Left lung (tissue), 10 donors: ENCODE measurements around the gene SLFN5. TPM values are rescaled to one million over a fixed set of nuclear protein-coding genes. Genes with fewer than 3 reads are reported as not detected.
A peak's percentile ranks its signal among the peaks of the same experiment; 100 is the strongest.

ENCODE experiments used
- ATAC-seq: fragments of 200-7000 bp; cut with Tn5 transposase; one replicate; pipeline ENCODE4 v1.9.1; 2020; ENCODE audit warnings: moderate library complexity
- DNase-seq, 4 donors: peaks; one replicate each; pipeline ENCODE4 v3.0.0-alpha.2; 2013 to 2020
- H3K27ac ChIP-seq, 2 donors: fragments of 200-600 bp; sonication (generic) in 1 of 2; one replicate each; pipeline versions ENCODE4 v1.5.0 to v1.8.0; 2020 to 2021
- H3K27me3 ChIP-seq, 2 donors: fragments of 200-600 bp; sonication (generic) in 1 of 2; one replicate each; pipeline versions ENCODE4 v1.5.0 to v1.8.0; 2020 to 2021
- H3K36me3 ChIP-seq, 2 donors: fragments of 200-600 bp; sonication (generic) in 1 of 2; one replicate each; pipeline versions ENCODE4 v1.5.0 to v1.8.0; 2020 to 2021
- H3K4me1 ChIP-seq, 2 donors: fragments of 200-600 bp; one replicate each; pipeline ENCODE4 v1.8.0; 2021
- H3K4me3 ChIP-seq, 2 donors: fragments of 200-600 bp; sonication (generic) in 1 of 2; one replicate each; pipeline versions ENCODE4 v1.5.0 to v1.8.0; 2020 to 2021; ENCODE audit warnings: mild to moderate bottlenecking in 1 of 2
- H3K9me3 ChIP-seq, 2 donors: fragments of 200-600 bp; sonication (generic) in 1 of 2; one replicate each; pipeline versions ENCODE4 v1.5.0 to v1.8.0; 2020 to 2021
- intact Hi-C, 2 donors: fragments of 100-400 bp; cut with DNase I; formaldehyde crosslinking; loops; one replicate each; pipeline versions ENCODE4 v1.11.2 to v1.14.2; 2022
- polyA plus RNA-seq, 6 donors: library from polyadenylated mRNA; unstranded; fragments of 120-200 nt; gene quantifications; one replicate each; pipeline ENCODE4 v1.2.1, GENCODE V29; 2013; ENCODE audit not compliant: insufficient read length in 6 of 6
- total RNA-seq, 2 donors: library from RNA; stranded (reverse); fragmentation: NEBNext Ultra II Directional; extraction: Animal tissue kit (Norgen Biotek cat#: 25700); gene quantifications; one replicate each; pipeline ENCODE4 v1.2.1, GENCODE V29; 2021
- TF ChIP-seq, protein P1 (sequence below), 2 donors: fragments of 200-600 bp; sonication (generic) in 1 of 2; IDR thresholded peaks; one replicate each; pipeline versions ENCODE4 v1.5.0 to v1.8.0; 2021; ENCODE audit warnings: antibody characterized with exemption in 2 of 2
- donor health status: DM: no; HTN: yes; CAD: no.
- donor health status: DM: no; HTN: no; CAD: no.

The SLFN5 gene
- total and polyA plus RNA-seq, 8 donors = 20.8 to 67.5 (median 22.8) TPM

DNA sequence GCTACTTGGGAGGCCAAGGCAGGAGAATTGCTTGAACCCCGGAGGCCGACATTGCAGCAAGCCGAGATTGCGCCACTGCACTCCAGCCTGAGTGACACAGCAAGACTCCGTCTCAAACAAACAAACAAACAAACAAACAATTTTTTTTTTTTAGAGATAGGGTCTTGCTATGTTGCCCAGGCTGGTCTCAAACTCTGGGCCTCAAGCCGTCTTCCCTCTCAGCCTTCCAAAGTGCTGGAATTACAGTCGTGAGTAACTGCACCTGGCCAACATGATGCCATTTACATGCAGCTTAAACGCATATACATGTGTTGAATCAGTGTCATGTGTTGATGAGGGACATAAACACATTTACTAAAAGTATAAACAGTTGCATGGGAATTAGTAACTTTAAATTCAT lies 2.0 kb upstream of the SLFN5 start:
- DNase-seq (no peak), ATAC-seq (no peak)
- Histone ChIP-seq H3K4me3 (peak overlapping the region in 1 of 2 donors; percentile 85), H3K9me3 (no peaks in the 10 kb centered on the region), H3K36me3 (no peaks in the 10 kb centered on the region), H3K27ac (no peak overlapping the region), H3K4me1 (peaks cover 11 to 39% of the 10 kb centered on the region in 2 donors), H3K27me3 (no peaks in the 10 kb centered on the region)
- intact Hi-C loops = no loop called here
- TF ChIP-seq, protein P1, sequence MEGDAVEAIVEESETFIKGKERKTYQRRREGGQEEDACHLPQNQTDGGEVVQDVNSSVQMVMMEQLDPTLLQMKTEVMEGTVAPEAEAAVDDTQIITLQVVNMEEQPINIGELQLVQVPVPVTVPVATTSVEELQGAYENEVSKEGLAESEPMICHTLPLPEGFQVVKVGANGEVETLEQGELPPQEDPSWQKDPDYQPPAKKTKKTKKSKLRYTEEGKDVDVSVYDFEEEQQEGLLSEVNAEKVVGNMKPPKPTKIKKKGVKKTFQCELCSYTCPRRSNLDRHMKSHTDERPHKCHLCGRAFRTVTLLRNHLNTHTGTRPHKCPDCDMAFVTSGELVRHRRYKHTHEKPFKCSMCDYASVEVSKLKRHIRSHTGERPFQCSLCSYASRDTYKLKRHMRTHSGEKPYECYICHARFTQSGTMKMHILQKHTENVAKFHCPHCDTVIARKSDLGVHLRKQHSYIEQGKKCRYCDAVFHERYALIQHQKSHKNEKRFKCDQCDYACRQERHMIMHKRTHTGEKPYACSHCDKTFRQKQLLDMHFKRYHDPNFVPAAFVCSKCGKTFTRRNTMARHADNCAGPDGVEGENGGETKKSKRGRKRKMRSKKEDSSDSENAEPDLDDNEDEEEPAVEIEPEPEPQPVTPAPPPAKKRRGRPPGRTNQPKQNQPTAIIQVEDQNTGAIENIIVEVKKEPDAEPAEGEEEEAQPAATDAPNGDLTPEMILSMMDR (IDR thresholded peaks at IDR 0.05) = no peak

DNA sequence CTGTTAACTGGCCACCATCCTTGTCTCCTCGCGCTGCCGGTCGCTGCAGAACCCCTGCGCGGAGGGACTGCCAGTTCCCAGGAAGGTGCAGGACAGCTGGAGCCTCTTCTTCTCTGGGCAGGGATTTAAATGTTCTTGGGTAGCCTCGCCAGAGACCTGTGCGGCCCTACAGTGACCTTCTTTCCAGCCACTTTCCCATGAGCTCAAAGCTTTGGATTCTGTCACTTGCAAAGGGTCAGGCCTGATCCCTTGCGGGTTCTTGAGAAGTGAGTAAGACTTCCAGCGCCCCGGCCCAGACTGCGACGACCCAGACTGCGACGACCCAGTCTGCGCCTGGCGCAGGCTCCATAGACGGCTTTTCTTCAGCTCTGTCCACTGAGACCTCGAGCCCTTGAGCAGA lies 1.4 kb upstream of the SLFN5 start:
- intact Hi-C loops = no loop called here
- Histone ChIP-seq H3K36me3 (no peaks in the 10 kb centered on the region), H3K4me3 (peak overlapping the region; percentile 54 to 85), H3K4me1 (peaks cover 11 to 46% of the 10 kb centered on the region in 2 donors), H3K9me3 (no peaks in the 10 kb centered on the region), H3K27ac (peak overlapping the region; percentile 94 to 96), H3K27me3 (no peaks in the 10 kb centered on the region)
- ATAC-seq = no peak
- TF ChIP-seq, protein P1 (IDR thresholded peaks at IDR 0.05) = no peak
- peak in 1 of 4 donors; percentile 66 for DNase-seq

DNA sequence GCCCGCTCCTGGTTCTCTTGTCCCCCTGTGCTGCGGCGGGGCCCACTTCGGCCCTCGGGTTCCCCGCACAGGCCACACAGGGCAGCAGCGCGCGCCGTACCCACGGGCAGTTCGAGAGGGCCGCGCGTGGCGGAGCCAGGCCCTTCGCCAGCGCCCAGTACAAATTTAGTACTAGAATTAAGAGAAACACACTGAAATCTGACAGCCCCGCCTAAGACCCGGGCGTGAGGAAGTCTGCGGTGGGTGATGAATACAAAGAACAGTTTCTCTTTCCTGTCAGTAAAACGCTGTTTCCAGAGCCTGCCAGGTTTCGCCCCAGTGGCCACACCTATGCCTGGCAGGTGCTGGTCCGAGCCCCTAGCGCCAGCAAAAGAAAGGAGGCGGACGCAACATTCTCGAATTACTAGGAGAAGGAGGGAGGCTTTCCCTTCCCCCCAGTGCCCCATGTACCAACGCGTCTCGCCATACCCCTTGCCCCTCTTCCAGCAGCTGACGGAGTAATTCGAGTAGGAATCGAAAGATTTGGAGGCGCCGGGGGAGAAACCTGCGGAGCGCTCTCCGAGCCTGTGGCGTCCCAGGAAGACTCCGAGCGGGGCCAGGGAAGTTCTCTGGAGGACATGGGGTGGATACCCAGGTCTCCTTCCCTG lies 591 bp upstream of the SLFN5 start:
- no peaks in the 10 kb centered on the region for H3K9me3 ChIP-seq

DNA sequence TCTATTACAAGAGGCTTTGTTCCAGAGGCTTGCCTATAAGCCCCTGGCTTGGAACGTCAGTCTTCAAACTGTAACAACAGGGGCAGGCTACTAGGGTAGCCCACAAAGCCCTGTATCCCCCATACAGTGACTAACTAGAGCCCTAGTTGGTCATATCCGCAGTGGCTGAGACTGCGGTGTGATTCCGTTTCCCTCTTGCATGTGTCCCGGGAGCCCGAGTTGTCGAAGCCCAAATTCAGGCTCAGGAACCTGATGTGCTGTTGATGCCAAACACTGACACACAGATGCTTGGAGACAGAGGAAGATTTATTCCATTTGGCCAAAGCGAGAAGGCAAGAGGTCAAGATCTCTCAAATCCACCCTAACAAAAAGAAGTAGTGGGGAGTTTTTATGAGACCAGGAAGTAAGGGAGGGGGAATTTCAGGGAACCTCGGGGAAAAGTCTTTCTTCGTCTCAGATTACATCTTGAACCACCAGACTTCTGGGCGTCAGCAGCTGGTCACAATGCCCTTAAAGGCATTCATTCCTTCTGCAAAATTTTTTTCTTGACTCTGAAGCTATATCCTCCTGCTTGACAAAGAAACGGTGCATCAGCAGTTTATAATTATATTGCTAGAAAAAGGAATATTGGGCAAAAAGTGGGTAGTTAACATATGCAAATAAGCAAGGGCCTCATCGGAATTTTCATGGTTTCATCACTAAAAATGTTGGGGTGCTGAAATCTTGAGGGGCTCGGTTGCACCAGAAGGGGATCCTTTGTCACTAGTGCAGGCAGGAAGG lies 879 bp downstream of the SLFN5 start:
- H3K4me3 ChIP-seq = peak overlapping the region; percentile 54 to 85
- no peaks in the 10 kb centered on the region for H3K27me3 ChIP-seq
- peaks cover 0 to 10% of the 10 kb centered on the region in 2 donors for H3K36me3 ChIP-seq
- peak overlapping the region; percentile 94 to 96 for H3K27ac ChIP-seq
- ATAC-seq (peak; percentile 37), DNase-seq (peak in 2 of 4 donors; percentile 55 to 75)
- peaks cover 11 to 60% of the 10 kb centered on the region in 2 donors for H3K4me1 ChIP-seq
- intact Hi-C loops = no loop called here
- H3K9me3 ChIP-seq = no peaks in the 10 kb centered on the region
- TF ChIP-seq, protein P1 (IDR thresholded peaks at IDR 0.05) = no peak

More for the DNA sequence above, 591 bp upstream of the SLFN5 start:
- H3K27me3 ChIP-seq = no peaks in the 10 kb centered on the region
- intact Hi-C loops = no loop called here
- H3K27ac ChIP-seq = peak overlapping the region; percentile 94 to 96
- H3K4me1 ChIP-seq = peaks cover 11 to 52% of the 10 kb centered on the region in 2 donors
- peak; percentile 71 for ATAC-seq
- peak overlapping the region; percentile 54 to 85 for H3K4me3 ChIP-seq
- peaks cover 0 to 2% of the 10 kb centered on the region in 2 donors for H3K36me3 ChIP-seq
- TF ChIP-seq, protein P1 (IDR thresholded peaks at IDR 0.05) = peak; percentile 16 to 56
- DNase-seq = peak in 3 of 4 donors; percentile 76 to 87 (median 80)
